ENCODE data around the gene CTAGE1.
"Not testable (repeated sequence)": the region's sequence is repeated elsewhere in the genome, so short reads cannot be mapped to it uniquely, and the experiment has no call there.

Gene CTAGE1, protein sequence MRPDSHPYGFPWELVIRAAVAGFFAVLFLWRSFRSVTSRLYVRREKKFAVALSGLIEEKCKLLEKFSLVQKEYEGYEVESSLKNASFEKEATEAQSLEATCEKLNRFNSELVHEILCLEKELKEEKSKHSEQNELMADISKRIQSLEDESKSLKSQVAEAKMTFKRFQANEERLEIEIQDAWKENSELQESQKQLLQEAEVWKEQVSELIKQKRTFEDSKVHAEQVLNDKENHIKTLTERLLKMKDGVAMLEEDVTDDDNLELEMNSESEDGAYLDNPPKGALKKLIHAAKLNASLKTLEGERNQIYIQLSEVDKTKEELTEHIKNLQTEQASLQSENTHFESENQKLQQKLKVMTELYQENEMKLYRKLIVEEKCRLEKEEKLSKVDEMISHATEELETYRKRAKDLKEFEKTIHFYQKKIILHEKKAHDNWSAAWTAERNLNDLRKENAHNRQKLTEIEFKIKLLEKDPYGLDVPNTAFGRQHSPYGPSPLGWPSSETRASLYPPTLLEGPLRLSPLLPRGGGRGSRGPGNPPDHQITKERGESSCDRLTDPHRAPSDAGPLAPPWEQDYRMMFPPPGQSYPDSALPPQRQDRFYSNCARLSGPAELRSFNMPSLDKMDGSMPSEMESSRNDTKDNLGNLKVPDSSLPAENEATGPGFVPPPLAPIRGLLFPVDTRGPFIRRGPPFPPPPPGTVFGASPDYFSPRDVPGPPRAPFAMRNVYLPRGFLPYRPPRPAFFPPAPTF

DNA sequence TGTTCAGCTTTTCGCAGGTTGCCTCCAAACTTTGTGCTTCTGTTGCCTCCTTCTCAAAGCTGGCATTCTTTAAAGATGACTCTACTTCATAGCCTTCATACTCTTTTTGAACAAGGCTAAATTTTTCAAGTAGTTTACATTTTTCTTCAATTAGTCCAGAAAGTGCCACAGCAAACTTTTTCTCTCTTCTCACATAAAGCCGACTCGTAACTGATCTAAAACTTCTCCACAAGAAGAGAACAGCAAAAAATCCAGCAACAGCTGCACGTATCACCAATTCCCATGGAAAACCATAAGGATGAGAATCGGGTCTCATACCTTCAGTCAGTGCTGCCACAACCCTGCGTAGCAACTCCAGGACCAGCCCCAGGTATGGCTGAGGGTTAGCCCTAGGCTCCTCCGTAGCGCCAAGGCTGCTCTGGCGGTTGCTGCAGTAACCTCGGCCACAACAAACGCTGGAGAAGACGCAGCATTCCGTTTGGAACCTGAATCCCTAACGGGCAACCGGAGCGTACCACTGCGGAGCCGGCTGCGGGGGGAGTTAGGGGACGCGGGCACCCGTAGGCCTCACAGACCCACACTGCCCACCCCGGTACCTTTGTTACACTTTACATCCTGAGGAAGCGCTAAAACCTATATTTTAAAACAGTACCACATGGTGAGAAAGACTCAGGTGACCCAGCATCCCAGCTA lies at the start of gene CTAGE1:
Gene CTAGE1 (minus strand): TSS at position 420 of the 693 bp plus-strand sequence. CDS start 104 bp downstream, at position 316.
- FAIRE-seq = no peak
- DNase-seq (ENCODE audit: extremely low spot score, insufficient read length, low read depth) = no peak

DNA sequence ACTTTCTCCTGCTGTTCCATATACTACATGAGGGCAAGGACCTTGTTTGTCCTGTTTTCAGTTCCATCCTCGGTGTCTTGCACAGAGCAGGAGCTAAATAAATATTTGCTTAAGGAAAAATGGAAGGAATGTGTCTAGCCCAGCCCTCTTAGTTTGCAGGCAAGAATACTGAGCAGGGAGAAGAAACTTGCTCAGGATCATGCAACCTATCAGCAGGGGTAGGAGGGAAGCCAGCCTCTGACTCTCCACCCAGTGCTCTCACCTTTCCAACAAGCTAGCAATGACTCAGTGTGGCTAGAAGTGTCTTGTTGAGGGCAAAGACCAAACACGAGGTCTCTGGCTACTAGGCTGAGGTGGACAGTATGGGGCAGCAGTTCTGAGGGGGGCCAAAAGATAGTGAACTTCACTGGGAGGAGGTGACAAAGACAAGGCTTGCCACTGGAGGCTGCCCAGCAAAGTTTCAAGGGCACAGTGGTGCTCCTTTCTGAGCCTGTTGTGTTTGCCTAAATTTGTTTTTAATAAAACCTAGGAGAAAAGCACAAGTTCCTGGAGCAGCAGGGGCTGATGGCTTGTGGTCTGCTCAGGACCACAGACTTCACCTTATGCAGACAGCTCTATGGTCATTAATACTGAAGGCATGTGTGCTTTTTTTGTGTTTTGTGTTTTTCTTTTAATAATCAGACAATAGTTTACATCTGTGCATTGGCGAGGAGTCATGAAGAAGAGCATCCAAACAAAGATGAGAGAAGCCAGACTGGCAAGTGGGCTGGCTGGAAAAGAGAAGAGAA lies 49.1 kb upstream of the CTAGE1 start:
- FAIRE-seq = no peak
- no peak for DNase-seq (ENCODE audit: extremely low spot score, insufficient read length, low read depth)

DNA sequence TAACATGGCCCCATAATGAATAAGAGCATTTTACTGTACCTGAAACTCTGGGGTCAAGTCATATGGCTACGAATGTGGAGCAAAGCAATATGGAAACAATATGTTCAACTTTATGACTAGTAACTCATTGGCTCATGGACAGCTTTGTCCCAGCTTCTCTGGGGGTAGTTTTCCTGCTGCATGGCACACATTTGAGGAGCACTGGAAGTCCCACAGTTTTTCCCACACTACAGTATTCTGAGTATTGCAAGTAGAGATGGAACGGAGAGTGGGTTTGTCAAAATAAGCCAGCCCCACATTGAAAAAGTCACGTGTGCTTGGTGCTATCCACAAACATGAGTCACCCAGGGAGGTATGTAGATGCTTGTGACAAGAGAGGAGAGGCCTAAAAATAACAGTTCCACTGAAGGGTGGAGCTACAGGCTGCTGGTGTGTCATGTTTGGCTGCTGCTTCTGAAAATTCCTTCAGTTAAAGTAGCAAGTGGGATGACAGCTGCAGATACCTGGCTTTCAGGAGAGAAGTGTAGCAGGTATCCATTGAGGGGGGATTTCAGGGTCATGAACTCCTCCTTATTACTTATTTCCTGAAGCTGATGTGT lies 48.2 kb upstream of the CTAGE1 start:
- DNase-seq (ENCODE audit: extremely low spot score, insufficient read length, low read depth) = no peak
- no peak for FAIRE-seq

DNA sequence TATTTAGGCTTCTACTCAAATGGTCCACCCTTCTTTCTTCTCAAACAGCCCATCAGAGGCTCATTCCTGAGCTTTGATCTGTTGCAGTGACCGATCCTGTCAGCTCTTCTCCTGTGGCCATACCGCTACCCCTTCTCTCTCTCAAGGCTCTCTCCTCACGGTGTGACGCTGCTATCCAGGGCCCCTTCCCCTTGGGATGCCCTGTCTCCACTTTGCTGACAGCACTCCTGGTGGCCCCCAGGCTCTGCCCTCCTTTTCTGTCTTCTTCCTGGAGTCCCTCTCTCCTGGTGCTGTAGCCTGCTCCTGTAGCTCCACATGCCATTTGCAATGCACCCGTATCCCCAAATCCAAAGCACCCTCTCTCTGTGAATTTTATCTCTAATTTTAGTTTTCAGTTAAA lies 45.4 kb upstream of the CTAGE1 start:
- no peak for DNase-seq (ENCODE audit: extremely low spot score, insufficient read length, low read depth)
- no peak for FAIRE-seq

DNA sequence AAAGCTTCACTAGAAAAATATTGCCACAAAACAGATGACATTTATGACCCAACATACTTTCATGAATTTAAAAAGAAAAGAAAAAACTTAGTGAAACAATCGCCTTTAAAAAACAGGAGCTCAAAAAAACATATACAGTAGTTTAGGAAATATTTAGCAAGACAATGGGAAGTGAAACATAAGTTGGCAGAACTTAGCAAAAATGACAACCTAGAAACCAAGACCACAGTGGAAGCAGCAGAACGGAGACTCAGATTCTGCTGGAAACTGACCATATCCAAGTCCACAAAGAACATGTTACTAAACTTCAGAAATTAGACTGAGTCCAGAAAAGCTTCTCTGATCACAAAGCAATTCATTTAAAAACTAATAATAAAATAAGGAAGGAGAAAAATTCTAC lies 41.8 kb upstream of the CTAGE1 start:
- FAIRE-seq (no peak), DNase-seq (ENCODE audit: extremely low spot score, insufficient read length, low read depth) (no peak)

DNA sequence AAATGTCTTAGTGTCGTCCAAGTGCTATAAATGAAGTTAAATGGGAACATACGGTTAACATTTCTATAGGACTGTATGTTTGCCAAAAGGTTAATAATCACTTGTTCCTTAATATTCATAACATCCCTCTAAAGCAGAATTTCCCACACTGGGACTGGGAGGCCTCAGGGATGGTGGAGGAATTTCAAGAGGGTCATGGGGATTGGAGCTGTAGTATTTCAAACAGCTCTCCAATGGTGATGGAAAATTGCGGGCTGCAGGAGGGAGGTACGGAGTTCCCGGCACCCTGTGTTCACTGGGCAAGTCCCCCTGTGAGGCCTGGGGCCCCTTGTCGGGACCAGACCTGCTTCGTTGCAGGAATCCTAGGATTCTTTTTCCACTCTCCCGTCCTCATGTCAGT lies 39.8 kb upstream of the CTAGE1 start:
- no peak for FAIRE-seq
- DNase-seq (ENCODE audit: extremely low spot score, insufficient read length, low read depth) = no peak

DNA sequence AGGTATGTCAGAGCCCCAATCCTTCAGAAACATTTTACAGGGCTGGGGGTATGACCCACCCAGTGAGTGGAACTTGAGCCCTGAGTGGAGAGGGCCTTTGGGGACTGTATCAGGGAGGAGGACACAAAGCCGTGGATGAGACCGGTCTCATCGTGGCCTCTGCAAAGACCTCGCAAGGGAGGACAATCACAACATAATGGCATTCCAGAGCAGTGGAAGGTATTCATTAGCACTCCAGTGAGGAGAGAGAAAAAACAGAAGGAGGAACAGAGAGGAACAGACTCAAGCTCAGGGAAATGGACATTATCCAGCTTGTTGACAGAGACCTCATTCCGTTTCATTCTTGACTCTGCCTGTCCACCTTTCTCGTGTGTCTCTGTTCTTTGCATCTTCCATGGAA lies 38.8 kb upstream of the CTAGE1 start:
- FAIRE-seq (no peak), DNase-seq (ENCODE audit: extremely low spot score, insufficient read length, low read depth) (no peak)

DNA sequence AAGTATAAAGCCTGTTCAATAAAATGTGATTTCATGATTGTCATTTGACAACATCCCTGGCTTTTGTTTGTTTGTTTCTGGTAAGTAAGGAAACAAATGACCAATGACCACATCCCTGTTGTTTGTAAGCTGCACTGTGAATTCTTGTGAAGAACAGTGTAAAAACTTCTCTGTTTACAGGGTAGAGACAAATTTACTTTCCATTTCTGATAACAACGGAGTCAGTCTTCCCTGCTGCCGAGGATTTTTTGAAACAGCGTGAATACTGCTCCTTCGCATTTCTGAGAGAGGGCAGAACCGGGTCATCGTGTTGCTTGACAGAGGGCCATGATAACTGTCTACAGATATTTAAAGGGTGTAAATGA lies 38.4 kb upstream of the CTAGE1 start:
- no peak for FAIRE-seq
- DNase-seq (ENCODE audit: extremely low spot score, insufficient read length, low read depth) = no peak

DNA sequence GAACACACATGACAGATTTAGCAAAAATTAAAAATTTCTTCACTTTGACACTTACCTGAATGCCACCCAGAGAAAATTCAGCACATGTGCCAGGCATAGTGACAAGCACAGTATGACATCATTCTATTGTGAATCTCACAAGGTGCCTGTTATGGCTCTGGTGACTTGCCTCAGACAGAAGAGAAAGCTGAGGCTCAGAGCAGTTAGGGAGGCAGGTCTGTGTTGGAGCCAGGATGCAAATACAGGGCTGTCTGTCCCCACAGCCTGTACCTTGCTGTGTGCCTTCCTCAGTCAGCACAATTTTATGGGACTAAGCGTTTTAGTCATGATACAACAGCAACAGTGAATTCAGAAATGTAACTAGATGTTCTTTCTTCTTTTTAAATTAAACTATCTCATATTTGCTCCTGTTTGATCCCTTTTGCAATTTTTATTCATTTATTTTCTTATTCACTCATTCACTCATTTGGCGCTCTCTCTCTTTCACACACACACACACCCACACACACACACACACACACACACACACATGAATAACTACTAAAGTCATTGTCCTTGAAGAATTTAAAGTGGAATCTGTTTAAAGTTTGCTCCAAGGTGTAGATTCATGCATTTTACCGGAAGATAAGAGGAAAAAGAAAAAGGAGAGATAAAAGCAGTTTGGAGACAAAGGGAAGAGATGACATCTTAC lies 37.9 kb upstream of the CTAGE1 start:
- no peak for DNase-seq (ENCODE audit: extremely low spot score, insufficient read length, low read depth)
- no peak for FAIRE-seq

DNA sequence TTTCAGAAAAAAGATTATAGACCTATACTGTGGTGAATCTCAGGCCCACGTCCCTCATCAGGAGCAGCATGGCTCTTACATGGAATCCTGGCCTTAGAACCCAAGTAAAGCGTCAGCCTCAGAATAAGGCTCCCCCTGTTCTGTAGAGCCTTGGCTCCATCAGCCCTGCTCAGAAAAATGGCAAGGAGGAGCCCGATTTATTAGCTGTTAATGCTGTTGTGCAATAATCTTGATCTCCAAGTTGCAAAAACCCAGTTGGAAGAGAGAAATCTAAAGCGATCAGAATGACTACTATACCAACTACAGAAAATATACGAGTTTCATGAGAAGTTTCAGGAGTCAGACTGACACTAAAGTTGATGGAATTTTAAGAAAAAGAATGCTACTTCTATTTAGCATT lies 35.6 kb upstream of the CTAGE1 start:
- FAIRE-seq (no peak), DNase-seq (ENCODE audit: extremely low spot score, insufficient read length, low read depth) (no peak)

DNA sequence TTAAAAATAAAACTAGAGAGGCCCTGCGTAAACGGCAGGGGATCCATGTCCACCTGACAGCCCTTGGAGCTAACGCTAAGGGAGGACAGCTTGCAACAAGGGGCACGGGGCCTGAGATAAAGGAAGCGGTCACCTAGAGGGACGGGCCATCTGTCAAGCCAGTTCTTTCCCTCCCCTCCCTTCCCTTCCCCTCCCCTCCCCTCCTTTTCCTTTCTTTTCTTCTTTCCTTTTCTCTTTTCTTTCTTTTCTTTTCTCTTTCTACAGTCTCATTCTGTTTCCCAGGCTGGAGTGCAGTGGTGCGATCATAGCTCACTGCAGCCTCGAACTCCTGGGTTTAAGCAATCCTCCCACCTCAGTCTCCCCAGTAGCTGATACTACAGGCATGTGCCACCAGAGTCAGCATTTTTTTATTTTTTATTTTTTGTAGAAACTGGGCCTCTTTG lies 34.5 kb upstream of the CTAGE1 start:
- FAIRE-seq (no peak), DNase-seq (ENCODE audit: extremely low spot score, insufficient read length, low read depth) (no peak)

DNA sequence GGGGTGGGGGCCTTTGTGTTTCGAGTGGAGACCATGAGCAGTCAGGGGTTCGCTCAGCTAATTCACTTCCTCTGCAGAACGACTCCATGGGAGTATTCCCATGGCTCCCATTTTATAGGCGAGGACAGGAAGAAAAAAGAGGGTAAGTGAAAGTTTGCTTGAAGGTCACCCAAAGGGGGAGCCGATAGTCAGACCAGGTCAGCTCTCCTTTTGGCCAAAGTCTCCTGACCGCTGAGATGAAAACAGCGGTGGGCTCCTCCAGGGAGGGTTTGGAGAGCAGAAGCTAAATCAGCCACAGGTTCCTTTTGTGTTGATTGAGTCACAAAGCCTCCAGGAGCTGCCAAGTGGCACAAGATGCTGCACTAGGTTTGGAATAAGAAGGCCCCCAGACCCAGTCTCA lies 34.1 kb upstream of the CTAGE1 start:
- DNase-seq (ENCODE audit: extremely low spot score, insufficient read length, low read depth) = no peak
- FAIRE-seq = no peak

DNA sequence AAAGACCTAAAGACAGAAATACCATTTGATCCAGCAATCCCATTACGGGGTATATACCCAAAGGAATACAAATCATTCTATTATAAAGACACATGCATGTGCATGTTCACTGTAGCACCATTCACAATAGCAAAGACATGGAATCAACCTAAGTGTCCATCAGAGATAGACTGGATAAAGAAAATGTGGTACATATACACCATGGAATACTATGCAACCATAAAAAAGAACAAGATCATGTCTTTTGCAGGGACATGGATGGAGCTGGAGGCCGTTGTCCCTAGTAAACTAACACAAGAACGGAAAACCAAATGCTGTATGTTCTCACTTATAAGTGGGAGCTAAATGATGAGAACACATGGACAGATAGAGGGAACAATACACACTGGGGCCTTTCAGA lies 33.1 kb upstream of the CTAGE1 start:
- DNase-seq (ENCODE audit: extremely low spot score, insufficient read length, low read depth); FAIRE-seq: not testable (repeated sequence)

DNA sequence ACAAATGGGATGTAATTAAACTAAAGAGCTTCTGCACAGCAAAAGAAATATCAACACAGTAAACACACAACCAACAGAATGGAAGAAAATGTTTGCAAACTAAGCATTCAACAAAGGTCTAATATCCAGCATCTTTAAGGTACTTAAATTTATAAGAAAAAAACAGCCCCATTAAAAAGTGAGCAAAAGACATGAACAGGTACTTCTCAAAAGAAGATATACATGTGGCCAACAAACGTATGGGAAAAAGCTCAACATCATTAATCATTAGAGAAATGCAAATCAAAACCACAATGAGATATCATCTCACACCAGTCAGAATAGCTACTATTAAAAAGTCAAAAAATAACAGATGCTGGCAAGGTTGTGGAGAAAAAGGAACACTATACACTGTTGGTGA lies 32.6 kb upstream of the CTAGE1 start:
- not testable (repeated sequence) for DNase-seq (ENCODE audit: extremely low spot score, insufficient read length, low read depth); FAIRE-seq

DNA sequence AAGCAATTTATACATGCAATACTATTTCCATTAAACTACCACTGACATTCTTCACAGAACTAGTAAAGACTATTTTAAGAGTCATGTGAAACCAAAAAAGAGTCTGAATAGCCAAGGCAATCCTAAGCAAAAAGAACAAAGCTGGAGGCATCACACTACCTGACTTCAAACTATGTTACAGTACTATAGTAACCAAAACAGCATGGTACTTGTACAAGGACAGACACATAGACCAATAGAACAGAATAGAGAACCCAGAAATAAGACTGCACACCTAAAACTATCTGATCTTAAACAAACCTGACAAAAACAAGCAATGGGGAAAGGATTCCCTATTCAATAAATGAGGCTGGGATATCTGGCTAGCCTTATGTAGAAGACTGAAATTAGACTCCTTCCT lies 32.0 kb upstream of the CTAGE1 start:
- DNase-seq (ENCODE audit: extremely low spot score, insufficient read length, low read depth); FAIRE-seq: not testable (repeated sequence)

DNA sequence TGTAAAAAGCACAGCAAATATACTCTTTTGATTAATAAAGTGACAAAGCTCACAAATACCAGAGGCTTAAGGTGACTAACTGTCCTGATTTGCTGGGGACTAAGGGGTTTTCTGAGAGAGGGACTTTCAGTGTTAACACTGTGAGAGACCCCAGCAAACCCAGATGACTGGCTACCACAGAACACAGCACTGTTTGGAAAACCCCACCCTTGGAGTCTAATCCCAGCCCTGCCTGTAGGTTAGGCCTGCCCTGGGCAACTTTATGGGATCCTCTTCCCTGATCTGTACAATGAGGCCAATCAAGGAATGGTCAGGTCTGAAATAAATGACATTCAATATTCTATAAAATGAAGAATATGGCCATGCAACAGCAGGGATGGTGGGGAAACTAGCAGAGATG lies 30.5 kb upstream of the CTAGE1 start:
- FAIRE-seq = no peak
- no peak for DNase-seq (ENCODE audit: extremely low spot score, insufficient read length, low read depth)

DNA sequence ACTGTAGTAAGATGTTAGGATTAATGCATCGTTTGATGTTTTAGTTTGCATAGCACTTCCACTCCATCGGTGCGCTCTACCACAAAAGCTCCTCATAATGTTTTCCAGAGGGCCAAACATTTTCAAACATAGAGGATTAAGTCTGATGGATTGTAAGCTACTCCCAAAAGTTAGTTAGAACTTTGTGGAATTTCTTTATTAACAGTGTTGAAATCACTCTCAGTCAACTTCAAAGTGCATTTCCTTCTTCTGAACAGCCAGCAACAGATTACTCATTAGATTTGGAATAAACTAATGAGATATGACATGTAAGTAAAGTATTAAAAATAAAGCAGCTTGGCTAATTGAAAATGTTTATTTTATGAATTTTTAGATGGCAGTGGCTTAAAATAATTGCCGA lies 30.1 kb upstream of the CTAGE1 start:
- FAIRE-seq (no peak), DNase-seq (ENCODE audit: extremely low spot score, insufficient read length, low read depth) (no peak)

DNA sequence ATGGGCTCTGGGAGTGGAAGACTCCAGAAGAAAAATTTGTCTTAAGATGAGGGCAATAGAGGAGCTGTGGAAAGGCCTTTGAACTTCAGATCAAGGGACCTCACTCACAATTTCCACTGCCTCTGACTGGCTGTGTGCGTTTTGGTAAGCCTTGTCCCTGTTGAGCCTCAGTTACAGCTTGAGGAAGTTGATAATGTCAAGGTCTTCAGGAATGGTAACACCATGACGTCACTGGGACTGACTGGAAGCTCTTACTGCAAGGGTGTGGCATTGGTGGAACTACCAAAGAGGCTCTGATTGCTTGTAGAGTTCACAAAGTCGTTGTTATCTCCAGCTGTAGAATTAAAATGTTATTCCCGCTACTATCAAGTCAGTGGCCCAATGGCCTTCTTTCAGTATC lies 29.2 kb upstream of the CTAGE1 start:
- DNase-seq (ENCODE audit: extremely low spot score, insufficient read length, low read depth) = no peak
- no peak for FAIRE-seq

DNA sequence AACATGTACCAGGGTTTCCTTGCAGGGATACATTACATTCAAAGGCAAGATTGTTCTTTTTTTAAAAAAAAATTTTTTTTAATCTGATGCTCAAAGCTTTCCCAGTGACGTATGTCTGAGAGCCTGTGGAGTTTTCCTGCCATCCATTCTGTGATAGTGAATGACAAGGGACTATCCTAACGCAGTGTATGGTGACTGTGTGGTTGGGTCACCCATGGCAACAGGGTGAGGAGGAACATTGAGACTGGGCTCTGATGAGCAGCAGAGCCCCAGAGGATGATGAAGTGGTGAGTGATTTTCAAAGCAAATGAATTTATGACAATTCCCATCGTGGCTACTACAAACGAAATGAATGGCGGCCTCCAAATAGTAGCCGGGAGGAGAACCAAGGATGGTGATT lies 28.6 kb upstream of the CTAGE1 start:
- FAIRE-seq = no peak
- no peak for DNase-seq (ENCODE audit: extremely low spot score, insufficient read length, low read depth)
